ENCODE data around the gene UGCG. TPM values are rescaled to one million over a fixed set of nuclear protein-coding genes. Genes with fewer than 3 reads are reported as not detected.

Gene UGCG
- total and polyA plus RNA-seq, 9 of the 15 experiments (the other 6 are each of a cell fraction or from before 2014, with no cell fraction given) = 20.0 to 40.3 (median 29.2) TPM

- H3K36me3 ChIP-seq (ENCODE audit: control insufficient read depth, insufficient read depth, low read length) = no peaks in the 10 kb centered on the region
- in situ Hi-C loops (cut with MboI) = no loop called here
- H4K20me1 ChIP-seq (replicated peaks; ENCODE audit: control insufficient read depth, insufficient read depth, low read length) = no peaks in the 10 kb centered on the region
- H3K9me3 ChIP-seq (replicated peaks; ENCODE audit: control insufficient read depth, insufficient read depth, low read depth, low read length) = no peaks in the 10 kb centered on the region
- no peaks in the 10 kb centered on the region for H3K27me3 ChIP-seq (ENCODE audit: control insufficient read depth in 2 of 2, insufficient read depth in 2 of 2, low read length in 2 of 2)
- no peak overlapping the region for H3K27ac ChIP-seq (ENCODE audit: extremely low read depth, low read depth, low read length)
- FAIRE-seq (no peak), DNase-seq (ENCODE audit: extremely low read depth in 1 of 4, low spot score in 3 of 4) (no peak), ATAC-seq (no peak)
- POLR2A ChIA-PET = interaction anchor here (0.5 to 0.6 kb wide), 2 partner anchors 116 to 482 kb away, joined by 3 to 4 read pairs; no protein-coding TSS in a partner anchor
- peaks cover 12 to 27% of the 10 kb centered on the region in 2 experiments; a peak in 3 of 5 replicates for H3K4me1 ChIP-seq (replicated peaks in 1 of 2; ENCODE audit: control insufficient read depth in 2 of 2, insufficient read depth in 2 of 2, low read length in 2 of 2)
- no peak overlapping the region for H2AFZ ChIP-seq (ENCODE audit: low read depth, low read length)
- no peaks in the 10 kb centered on the region for H3K79me2 ChIP-seq (ENCODE audit: control insufficient read depth, insufficient read depth, low read length)
- CTCF ChIA-PET (ENCODE audit: low intra/inter-chr PET ratio) = no interaction called here
- no peak overlapping the region for H3K4me3 ChIP-seq
- intact Hi-C loops (cut with micrococcal nuclease) = loop anchor here (5.0 to 10.0 kb wide), 2 partner anchors 103 to 396 kb away; no protein-coding TSS in a partner anchor
- no peak overlapping the region for H3K4me2 ChIP-seq (ENCODE audit: insufficient read depth, low read length)
- H3K9ac ChIP-seq (ENCODE audit: insufficient read depth in 1 of 2, low read depth in 2 of 2, low read length in 2 of 2) = no peak overlapping the region
- BruUV-seq (replicated peaks) = no TSS peak
- 88% methylated on average over 5 of the region's 5 CpGs for WGBS (ENCODE audit: insufficient coverage, low coverage, missing lambda C conversion rate)
- H3K9me1 ChIP-seq (ENCODE audit: control insufficient read depth, insufficient read depth, low read length) = no peaks in the 10 kb centered on the region
- no peak for TF ChIP-seq PHF8 (IDR thresholded peaks at IDR 0.05; ENCODE audit: borderline replicate concordance, low read length)
- TF ChIP-seq MGA (IDR thresholded peaks at IDR 0.05) = no peak
- TF ChIP-seq THAP7 (CRISPR knock-in tag; IDR thresholded peaks at IDR 0.05) = no peak
- TF ChIP-seq NR1H2 (CRISPR knock-in tag; IDR thresholded peaks at IDR 0.05) = no peak
- TF ChIP-seq RAD51 (IDR thresholded peaks at IDR 0.05; ENCODE audit: borderline replicate concordance, low read depth) = no peak
- no peak for TF ChIP-seq NCOA1 (IDR thresholded peaks at IDR 0.05; ENCODE audit: low read depth)
- TF ChIP-seq NUFIP1 (IDR thresholded peaks at IDR 0.05; ENCODE audit: partially characterized antibody) = no peak
- TF ChIP-seq ZNF766 (CRISPR knock-in tag; conservative IDR thresholded peaks at IDR 0.05) = no peak
Observed at GRCh38 chr9:111969061-111969460, 72.4 kb downstream of the UGCG start.
